ENCODE measurements around the gene BMERB1.
"Not testable (repeated sequence)": the region's sequence is repeated elsewhere in the genome, so short reads cannot be mapped to it uniquely, and the experiment has no call there.

The BMERB1 gene

DNA sequence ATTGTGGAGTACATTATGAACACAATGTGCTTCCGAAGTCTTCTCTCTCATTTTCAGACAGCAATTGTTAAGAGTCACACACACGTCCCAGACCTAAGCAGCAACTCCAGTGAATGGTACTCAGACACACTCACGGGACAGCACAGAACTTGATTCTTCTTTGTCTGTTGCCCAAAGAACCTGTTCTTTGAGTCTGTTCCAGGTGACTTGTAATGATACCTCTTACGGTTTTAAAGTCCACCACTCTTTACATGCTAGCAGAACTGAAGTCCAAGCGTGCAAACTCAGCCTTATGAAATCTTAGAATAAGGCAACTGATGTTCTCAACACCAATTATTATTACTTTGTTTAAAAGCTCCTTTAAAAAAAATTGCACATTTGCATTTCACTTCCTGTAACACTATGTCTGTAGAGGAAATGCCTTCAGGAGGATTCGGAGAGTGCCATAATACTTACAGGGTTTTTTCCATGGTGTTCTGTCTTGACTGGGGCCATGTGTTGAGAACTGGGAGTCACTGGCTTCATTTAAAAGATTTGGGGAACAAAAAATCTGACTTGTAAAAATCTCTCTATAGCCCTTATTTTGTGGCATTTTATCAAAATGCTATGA, 160.4 kb downstream of the BMERB1 start:
- no peak for DNase-seq (ENCODE audit: low spot score)

DNA sequence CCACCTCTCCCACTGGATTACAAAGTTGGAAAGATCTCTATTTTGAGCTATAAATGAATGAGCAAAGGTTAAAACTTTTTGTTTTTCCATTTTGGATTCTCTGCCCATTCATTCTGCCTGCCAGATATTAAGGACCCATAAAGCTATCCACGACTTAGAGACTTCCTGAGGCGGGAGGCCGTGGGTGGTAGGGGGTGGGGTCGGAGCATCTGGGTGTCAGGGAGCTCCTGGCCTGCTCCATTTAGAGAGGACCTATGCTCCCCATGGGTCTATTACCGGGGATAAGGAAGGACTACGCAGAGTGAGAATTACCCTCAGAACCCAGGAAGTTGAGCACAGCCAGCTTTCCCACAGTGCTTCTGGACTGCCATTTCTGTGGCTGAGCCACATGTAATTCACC, 162.7 kb downstream of the BMERB1 start:
- DNase-seq (ENCODE audit: low spot score) = no peak

DNA sequence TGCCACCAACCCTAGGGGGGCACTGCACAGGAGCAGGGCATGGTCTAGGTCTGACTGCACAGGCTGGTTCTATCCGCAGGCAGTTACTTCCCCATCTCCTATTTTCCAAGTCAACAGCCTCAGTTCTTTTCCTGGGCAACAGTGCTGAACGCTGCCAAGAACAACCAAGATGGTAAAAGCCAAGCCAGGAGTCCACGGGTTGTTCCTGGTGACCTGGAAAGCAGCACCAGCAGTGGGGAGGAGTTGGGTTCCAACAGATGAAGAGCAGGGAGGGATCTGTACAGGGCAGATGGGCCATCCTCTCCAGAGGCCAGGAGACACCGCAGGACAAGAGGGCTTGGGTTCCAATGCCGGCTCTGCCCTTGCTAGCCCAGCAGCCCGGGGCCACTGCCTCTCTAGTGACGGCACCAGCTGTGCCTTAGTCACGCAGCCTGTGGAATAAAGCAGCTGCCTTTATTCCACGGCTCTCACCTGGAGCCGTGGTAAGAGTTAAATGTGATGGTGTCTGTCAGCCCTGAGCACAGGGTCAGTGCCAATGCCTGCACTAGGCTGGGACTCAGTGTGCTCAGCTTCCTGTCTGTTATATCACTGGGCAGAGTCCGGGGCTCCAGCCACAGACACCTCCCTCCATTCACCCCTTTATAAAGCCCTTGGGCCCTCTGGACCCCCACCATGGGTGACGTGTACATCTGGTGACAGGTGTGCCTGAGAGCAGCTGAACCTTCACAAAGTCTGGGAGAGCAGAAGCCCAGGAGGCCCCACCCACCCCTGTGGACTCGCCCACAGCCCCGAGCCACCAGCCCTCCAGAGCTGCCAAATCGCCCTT, 163.6 kb downstream of the BMERB1 start:
- DNase-seq (ENCODE audit: low spot score) = no peak

DNA sequence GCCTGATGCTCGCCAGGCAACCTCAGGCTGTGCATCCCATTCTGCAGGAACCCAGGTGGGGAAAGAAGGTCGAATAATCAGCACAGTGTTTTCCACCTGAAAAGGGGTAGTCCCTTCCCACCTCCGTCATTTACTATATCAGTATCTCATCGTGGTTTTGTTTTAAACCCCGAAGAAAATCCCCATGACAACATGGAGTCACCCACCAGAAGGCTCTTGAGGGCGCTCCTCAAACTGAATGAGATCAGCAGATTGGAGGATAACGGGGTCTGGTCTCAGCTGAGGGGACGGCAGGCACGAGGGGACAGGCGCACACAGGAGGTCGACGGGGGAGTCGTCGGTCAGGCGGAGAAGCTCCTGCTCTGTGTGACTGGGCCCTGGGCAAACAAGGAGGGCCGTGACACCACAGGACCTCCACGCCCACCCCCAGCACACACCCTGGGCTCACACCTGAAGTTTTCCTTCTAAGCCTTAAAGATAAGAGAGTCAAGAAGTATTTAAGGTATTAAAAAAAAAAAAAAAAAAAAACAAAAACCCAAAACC, 164.3 kb downstream of the BMERB1 start:
- DNase-seq (ENCODE audit: low spot score) = no peak

DNA sequence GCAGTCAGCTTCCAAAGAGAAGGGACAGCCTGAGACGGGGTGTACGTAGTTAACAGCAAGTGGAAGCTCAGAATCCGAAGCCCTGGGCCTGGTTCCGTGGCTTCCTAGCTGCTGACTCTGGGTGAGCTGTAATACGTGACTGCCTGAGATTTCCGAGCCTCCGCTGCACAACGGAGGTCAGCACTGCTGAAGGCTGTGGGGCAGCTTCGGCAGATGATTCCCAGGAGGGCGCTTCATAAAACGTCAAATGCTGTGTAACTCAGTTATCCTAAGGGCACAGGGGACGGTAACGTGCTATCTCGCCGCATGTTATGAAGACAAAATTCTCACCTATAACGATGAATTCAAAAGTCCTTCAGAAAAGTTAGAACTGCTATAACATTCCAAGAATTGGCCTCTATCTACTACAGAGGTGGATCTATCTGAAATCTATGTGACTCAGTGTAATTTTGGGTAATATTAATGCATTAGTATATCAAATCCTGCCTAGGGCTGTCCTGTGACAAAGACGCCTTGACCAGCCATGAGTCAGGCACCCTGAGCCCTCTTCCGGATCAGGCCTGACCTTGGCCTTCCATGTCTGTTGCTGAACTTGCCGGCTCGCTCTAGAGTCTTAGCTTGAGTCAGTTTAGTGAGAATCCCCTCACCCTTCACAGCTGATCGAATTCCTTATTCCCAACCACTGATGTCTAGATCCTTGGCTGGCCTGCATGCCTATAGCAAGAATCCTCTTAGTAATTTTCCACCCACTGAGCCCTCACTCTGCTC, 165.1 kb downstream of the BMERB1 start:
- no peak for DNase-seq (ENCODE audit: low spot score)

DNA sequence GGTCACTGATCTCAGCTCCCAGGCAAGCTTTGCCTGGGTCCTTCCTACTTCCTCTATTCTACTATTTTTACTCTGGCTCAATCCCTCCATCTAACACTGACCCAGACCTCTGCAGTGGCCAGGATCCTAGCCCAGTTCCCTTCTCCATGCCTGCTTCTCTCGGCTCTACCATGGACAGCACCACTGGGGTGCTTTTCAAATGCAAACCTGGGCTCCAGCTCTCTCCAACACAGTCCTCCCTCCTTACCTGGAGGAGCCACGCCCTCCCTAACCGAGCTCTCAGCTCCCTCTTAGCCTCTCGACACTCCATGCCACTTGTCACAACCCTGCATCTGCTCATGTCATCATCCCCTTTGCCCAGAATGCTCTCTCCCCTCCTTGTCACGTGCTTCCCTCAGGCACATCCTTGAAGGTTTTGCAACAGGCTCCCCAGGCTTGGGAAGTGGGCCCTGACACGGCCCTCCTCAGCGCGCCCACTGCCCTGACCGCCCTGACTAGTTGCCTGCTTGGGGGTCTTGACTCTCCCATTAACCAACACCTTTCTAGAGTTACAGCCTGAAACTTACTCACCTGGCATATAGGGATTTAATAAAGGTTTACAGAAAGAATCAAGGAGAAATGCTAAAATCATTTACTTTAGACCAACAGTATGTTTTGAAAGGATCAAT, 167.0 kb downstream of the BMERB1 start:
- no peak for DNase-seq (ENCODE audit: low spot score)

DNA sequence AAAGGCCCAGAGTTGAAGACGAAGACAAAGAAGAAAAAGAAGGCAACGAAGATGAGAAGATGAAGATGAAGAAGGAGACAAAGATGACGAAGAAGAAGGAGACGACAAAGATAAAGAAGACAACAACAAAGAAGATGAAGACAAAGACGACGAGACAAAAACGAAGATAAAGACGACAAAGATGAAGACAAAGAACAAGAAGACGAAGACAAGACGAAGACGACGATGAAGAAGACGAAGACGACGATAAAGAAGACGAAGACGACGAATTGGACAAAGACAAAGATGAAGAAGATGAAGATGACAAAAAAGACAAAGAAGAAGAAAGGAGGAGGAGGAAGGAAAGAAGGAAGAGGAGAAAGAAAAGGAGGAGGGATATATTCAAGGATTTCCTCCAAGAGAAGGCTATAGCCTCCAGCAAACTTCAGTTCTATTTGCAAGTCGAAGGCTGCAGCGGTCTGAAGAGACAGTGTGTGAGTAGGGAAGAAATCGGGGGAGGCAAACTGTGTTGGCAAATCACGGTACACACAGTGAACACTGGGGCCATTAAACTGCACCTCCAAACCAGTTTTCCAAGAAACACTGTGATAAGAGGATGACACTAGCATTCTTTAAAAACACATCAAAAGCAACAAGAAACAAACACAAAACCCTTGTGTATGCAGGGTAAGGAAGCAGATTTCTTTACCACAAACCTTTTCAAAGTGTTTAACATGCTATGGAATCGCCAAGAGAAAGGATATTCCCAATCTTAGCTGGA, 168.1 kb downstream of the BMERB1 start:
- no peak for DNase-seq (ENCODE audit: low spot score)

DNA sequence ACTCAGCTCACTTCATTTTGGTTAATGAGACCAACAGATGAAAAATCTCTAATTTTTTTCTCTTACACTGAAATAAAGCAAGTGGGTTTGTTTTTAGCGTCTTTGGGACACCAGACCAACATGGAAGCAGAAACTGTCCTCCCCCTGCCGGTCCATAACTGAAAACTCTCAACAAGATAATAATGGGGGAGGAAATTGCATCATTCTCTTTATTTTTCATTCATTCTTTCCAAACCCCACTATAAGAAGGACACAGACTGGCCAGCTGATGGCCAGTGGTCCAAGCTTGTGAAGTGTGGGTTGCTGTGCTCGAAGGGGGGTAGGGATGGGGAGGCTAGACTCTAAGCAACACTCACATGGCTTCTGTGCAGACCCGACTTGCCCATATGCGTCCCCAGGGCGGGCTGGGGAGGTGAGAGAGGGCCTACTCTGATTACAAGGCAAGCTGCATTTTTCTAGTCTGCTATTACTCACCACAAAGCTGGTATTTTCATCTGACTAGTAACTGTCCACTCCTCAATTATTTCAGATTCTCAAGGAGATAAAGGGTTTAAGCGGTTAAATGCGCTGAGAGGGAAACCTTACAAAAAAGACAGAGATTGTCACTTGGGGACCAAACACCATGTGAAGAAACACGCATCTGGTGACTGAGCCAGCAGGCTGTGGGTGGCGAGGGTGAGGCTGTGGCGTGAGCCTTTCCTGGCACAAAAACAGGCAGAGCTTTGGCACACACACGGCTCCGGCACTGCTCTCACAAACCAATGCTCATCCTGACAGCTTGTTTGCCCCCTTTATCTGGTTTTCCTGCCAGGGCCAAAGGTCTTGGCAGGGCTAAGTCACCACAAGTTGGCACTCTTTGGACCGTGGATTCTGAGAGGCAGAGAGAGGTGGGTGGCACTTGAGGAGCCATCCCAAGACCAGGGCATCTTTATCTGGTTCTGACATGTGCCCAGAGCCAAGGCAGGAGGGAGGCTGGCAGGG, 170.4 kb downstream of the BMERB1 start:
- DNase-seq (ENCODE audit: low spot score) = no peak

DNA sequence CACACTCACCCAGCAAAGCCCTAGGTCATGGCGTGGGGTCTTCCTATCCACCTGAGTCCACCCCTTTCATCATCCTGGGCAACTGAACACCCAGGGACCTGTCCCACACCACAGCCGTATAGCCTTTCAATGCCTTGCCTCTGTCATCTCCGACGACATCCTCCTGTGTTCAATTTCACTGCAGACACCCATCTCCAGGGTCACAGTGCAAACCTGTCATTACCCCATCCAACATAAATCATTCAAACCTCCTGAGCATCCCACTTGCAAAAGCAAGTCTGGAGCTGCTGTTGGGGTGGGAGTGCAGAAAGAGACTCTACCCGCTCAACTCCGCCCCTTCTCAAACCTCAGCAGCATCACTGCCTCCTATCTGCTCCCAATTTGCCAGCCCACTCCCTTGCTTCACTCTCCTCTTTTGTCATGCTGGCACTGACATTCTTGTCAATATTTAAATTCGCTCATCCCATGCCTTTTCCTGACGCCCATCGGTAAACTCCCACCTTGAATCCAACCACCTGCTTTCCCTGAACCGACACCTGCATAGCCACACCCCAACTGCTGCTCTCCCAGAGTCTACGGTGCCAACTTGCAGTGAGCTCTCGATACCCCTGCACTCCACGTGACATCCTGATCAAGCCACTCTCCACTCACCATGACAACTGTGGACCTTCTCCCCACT, 171.6 kb downstream of the BMERB1 start:
- no peak for DNase-seq (ENCODE audit: low spot score)

DNA sequence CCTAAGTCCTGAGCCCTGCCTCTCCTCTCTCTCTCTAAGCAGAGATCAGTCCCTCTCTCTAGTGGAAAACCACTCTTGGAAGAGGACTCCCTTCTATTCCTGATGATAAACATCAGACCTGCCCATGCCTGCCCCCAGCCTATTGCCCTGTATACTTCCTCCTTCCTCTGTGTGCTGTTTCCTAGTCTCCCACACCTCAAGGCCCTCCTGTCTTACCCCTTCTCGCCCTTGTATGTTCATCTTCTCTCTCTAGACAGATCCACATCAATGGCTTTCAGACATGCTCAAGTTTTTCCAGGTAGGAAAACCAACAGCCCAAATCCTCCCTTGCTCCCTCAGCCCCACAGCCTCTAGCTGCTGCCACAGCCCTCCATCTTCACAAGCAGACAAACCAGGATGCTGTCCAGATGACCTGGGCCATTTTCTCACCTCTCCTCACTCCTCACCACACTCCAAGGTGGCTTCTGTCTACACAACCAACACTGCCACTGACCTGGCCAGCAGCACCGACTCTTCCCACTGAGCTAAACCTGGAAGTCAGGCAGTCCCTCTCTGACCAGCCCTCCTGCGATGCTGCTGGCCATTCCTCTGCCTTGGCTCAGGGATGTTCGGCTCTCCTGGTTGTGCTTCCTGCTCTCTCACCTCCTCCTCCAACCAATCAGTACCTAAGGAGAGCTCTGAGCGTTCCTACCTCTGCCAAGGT, 172.3 kb downstream of the BMERB1 start:
- DNase-seq (ENCODE audit: low spot score) = no peak

DNA sequence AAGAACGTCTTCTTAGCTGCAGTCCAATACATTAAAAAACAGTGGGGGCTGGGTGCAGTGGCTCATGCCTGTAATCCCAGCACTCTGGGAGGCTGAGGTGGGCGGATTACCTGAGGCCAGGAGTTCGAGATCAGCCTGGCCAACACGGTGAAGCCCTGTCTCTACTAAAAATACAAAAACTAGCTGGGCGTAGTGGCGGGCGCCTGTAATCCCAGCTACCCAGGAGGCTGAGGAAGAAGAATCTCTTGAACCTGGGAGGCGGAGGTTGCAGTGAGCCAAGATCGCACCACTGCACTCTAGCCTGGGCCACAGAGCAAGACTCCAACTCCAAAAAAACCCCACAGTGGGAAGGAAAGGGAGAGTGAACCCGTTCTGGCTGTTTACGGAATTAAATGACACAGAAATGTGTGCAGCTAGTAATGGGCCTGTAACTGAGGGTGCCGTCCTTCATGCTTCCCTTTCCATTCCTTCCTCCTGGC, 172.9 kb downstream of the BMERB1 start:
- not testable (repeated sequence) for DNase-seq (ENCODE audit: low spot score)

DNA sequence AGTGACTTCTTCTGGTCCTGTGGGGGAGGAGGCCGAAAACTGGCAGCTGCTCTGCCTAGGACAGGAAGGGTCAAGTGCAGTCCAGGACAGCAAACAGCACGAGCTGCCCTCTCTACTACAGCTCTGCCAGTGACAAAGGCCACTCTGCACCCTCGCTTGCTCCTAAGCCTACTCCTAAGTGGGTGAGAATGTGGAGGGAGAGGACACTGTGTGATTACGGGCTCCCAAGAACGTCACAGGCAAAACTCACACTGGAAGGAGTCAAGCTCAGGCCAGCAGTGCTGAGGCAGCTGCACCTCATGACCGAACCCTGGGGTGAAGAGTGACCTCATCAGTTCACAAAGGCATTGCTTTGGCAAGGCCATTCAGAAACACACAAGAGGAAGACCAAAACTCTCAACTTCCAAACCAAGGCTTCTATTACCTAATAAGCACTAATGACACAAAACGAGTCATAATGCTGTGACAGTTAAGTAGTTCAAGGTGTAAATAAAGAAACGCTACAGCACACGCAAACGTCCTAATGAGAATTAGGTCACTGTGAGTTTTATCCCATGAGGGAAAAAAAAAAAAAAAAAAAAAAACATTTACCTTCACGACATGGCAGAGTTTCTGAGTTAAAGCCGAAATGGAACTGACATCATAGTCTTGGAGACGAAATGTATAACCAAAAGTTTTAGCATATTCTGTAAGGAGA, 173.5 kb downstream of the BMERB1 start:
- no peak for DNase-seq (ENCODE audit: low spot score)

DNA sequence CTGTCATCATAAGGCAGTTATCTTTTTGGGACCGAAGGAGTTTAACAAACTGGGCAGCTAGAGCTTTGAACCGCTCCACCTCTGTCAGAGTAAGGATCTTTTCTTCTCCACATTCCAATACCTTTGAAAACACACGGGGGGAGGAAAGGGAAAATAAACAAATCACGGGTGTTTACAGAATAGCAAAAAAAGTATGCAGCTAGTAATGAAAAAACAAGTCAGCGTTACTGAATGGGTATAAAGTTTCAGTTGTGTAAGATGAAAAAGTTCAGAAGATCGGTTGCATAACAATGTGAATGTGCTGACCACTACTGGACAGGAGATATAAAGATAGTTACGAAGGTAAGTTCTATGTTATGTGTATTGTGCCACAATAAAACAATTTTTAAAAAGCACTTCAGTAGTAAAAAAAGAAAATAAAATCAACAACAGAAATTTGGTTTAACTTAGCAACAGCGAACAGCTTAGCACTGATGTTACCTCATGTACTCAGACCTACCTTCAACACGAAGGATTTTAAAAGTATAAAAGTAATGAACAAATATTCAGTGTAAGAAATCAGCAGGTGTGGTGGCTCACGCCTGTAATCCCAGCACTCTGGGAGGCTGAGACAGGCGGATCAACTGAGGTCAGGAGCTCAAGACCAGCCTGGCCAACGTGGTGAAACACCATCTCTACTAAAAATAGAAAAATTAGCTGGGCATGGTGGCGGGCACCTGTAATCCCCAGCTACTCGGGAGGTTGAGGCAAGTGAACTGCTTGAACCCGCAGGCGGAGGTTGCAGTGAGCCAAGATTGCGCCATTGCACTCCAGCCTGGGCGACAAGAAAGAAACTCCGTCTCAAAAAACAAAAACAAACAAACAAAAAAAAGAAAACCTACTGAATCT, 174.3 kb downstream of the BMERB1 start:
- DNase-seq (ENCODE audit: low spot score) = no peak

DNA sequence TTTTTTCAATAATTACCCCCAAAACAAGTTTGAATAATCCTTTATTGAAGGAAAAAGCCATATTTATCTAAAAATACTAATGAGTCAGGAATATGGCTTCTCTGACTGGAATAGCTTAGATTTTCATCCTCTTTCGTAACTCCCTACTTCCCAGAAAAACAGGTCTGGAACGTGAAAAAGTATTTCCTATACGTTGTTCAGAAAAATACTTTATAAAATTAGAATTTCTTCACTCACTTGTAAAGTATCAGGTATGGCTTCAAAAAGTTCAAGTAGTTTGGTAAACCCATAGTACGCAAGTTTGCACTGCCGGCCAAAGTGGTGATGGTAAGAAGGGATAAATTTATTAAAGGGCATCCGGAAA, 174.9 kb downstream of the BMERB1 start:
- DNase-seq (ENCODE audit: low spot score) = no peak

DNA sequence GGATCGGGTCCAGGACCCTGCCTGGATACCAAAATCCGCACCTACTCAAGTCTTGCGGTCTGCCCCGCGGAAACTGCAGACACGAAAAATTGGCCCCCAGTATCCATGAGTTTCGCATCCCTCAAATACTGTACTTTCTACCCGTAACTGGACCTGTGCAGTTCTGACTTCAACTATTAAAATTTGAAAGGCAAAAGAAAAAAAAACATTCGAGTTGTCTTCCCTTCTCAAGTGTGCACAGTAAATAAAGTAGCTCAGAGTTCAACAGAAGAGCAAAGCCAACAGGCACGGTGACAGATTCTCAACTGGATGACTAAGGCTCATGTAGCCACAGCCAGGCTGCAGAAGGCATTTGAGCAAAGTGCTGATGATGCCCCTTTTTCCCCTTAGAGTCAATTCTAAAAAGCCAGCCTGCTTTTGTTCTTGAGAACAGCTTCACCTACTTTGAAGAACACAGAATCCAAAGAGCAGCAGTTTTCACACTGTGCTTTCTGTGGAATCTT, 176.0 kb downstream of the BMERB1 start:
- no peak for DNase-seq (ENCODE audit: low spot score)

DNA sequence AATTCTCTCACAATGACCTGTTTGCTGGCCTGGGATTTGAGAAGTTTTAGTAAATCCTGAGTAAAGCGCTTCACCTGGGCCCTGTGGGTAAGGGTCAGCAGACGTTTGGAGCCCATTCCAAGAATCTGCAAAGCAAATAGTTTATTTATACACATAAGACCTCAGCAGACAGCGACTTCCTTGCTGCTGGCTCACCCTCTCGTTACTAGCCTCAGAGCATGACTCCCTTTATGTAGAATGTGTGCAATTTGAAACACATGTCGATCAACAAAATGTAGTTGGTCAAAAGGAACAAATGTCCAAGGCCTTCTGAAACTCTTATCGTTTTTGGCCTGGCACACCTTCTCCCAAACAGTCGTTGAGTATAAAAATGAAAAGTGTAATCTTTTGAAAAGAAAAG, 177.2 kb downstream of the BMERB1 start:
- DNase-seq (ENCODE audit: low spot score) = no peak

DNA sequence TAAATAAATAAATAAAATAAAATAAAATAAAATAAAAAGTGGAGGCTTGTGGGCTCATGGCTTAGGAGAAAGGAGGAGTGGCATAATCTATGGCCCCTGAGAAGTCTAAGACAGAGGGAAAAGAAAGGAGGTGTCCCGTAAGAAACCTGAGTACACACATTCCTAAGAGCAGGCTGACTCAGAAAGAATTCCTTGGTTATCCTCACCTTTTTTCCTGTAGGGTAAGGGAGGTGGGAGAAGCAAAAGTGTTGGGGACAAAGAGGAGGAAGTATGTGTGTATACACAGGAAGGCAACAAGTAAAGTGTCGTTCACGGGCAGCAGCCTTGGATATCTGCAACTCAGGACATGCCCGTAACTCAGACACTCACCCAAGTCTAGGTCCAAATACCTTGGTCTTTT, 179.3 kb downstream of the BMERB1 start:
- DNase-seq (ENCODE audit: low spot score) = no peak
